BJ (cell line): ENCODE data around the gene OR52M1. TPM values are rescaled to one million over a fixed set of nuclear protein-coding genes. Genes with fewer than 3 reads are reported as not detected.

Experiments
- CTCF ChIA-PET: fragments of 350-600 bp; formaldehyde crosslinking; extraction: SDS; loops from one replicate; lab custom pipeline; 2021; ENCODE audit warnings: antibody characterized with exemption, inconsistent platforms; lab: Yijun Ruan, JAX
- POLR2A ChIA-PET: fragments of 300-600 bp; sonication (Branson Sonifier 250); formaldehyde crosslinking; extraction: SDS; loops from one replicate; lab custom pipeline; 2021; ENCODE audit warnings: antibody characterized with exemption; lab: Charles Lee
- DNase-seq: peaks from one replicate; pipeline ENCODE4 v3.0.0-alpha.2; 2011; ENCODE audit warnings: low read depth
- H3K27me3 ChIP-seq: 2 replicates; pipeline ENCODE4 v1.6.0; 2011; ENCODE audit warnings: low read length; ENCODE audit not compliant: control insufficient read depth, insufficient read depth
- H3K36me3 ChIP-seq: 2 replicates; pipeline ENCODE4 v1.5.1; 2011; ENCODE audit warnings: low read length; ENCODE audit not compliant: control insufficient read depth, insufficient read depth
- H3K4me3 ChIP-seq: 2 replicates; pipeline ENCODE4 v1.5.1; 2011; ENCODE audit warnings: low read depth, mild to moderate bottlenecking, control low read depth, low read length
- CTCF ChIP-seq: IDR thresholded peaks from 2 replicates; pipeline ENCODE4 v1.5.1; 2011; ENCODE audit warnings: low read depth, mild to moderate bottlenecking, control low read depth, inconsistent platforms, low read length, moderate library complexity; ENCODE audit not compliant: insufficient read depth
- polyA plus RNA-seq: library from polyadenylated mRNA; depleted of rRNA; stranded (reverse); fragments of >200 nt; gene quantifications from 2 replicates; pipeline ENCODE4 v1.2.3, GENCODE V29; 2011

OR52M1 gene
- polyA plus RNA-seq, 1 experiment: not detected

- no peaks in the 10 kb centered on the region for H3K36me3 ChIP-seq
- POLR2A ChIA-PET: no interaction called here
- no peak for DNase-seq
- CTCF ChIA-PET: interaction anchor here (7.8 kb wide), 1 partner anchor 357 kb away, joined by 116 read pairs; no protein-coding TSS in a partner anchor
- H3K27me3 ChIP-seq: no peaks in the 10 kb centered on the region
- no peak for TF ChIP-seq CTCF
- H3K4me3 ChIP-seq: no peak overlapping the region
Measured at GRCh38 chr11:4543561-4543960, 1.4 kb upstream of the OR52M1 start.

- POLR2A ChIA-PET: no interaction called here
- Histone ChIP-seq H3K27me3 (no peaks in the 10 kb centered on the region), H3K36me3 (no peaks in the 10 kb centered on the region), H3K4me3 (no peak overlapping the region)
- DNase-seq: no peak
- CTCF ChIA-PET: interaction anchor here (3.6 kb wide), 1 partner anchor 360 kb away, joined by 23 read pairs; no protein-coding TSS in a partner anchor
- no peak for TF ChIP-seq CTCF
Measured at GRCh38 chr11:4546878-4547277, 1.9 kb downstream of the OR52M1 start.

- POLR2A ChIA-PET: no interaction called here
- Histone ChIP-seq H3K27me3 (no peaks in the 10 kb centered on the region), H3K4me3 (no peak overlapping the region), H3K36me3 (no peaks in the 10 kb centered on the region)
- TF ChIP-seq CTCF: no peak
- no peak for DNase-seq
- CTCF ChIA-PET: interaction anchor here (1.3 to 3.6 kb wide), 2 partner anchors 360 to 365 kb away, joined by 3 to 23 read pairs; no protein-coding TSS in a partner anchor
Measured at GRCh38 chr11:4547416-4547815, 2.4 kb downstream of the OR52M1 start.

- H3K27me3 ChIP-seq: no peaks in the 10 kb centered on the region
- TF ChIP-seq CTCF: peak; percentile 39
- CTCF ChIA-PET: interaction anchor here (0.6 to 2.9 kb wide), 6 partner anchors 11 to 386 kb away, joined by 3 to 19 read pairs (median 4); no protein-coding TSS in a partner anchor
- POLR2A ChIA-PET: no interaction called here
- H3K36me3 ChIP-seq: no peaks in the 10 kb centered on the region
- DNase-seq: no peak
- no peak overlapping the region for H3K4me3 ChIP-seq
Measured at GRCh38 chr11:4551346-4551979, 6.5 kb downstream of the OR52M1 start.

GRCh38 chr11:4559527-4560440 is 14.8 kb downstream of the OR52M1 start:
- CTCF ChIA-PET: interaction anchor here (0.8 to 1.2 kb wide), 2 partner anchors 372 to 373 kb away, joined by 4 read pairs; no protein-coding TSS in a partner anchor

More at GRCh38 chr11:4559527-4560440, 14.8 kb downstream of the OR52M1 start:
- Histone ChIP-seq H3K27me3 (no peaks in the 10 kb centered on the region), H3K4me3 (no peak overlapping the region), H3K36me3 (no peaks in the 10 kb centered on the region)
- DNase-seq: no peak
- POLR2A ChIA-PET: no interaction called here
- TF ChIP-seq CTCF: no peak
